IPS-15b (cell line): Measurements from ENCODE around the gene SVOPL.

ENCODE experiments used
- H3K27me3 ChIP-seq: one replicate; pipeline ENCODE4 v1.6.1; 2013; ENCODE audit warnings: low read length; ENCODE audit not compliant: control insufficient read depth, insufficient read depth
- H3K36me3 ChIP-seq: one replicate; pipeline ENCODE4 v1.6.1; 2013; ENCODE audit warnings: low read length; ENCODE audit not compliant: control insufficient read depth, insufficient read depth
- H3K4me1 ChIP-seq: one replicate; pipeline ENCODE4 v1.6.1; 2013; ENCODE audit warnings: mild to moderate bottlenecking, low read length; ENCODE audit not compliant: control insufficient read depth, insufficient read depth
- H3K4me3 ChIP-seq: one replicate; pipeline ENCODE4 v1.5.1; 2013; ENCODE audit warnings: low read depth, low read length
- H3K9ac ChIP-seq: one replicate; pipeline ENCODE4 v1.6.1; 2013; ENCODE audit warnings: low read depth, mild to moderate bottlenecking, low read length
- H3K9me3 ChIP-seq: one replicate; pipeline ENCODE4 v1.6.1; 2013; ENCODE audit warnings: mild to moderate bottlenecking, low read length; ENCODE audit not compliant: control insufficient read depth, insufficient read depth

The SVOPL gene

GRCh38 chr7:138587485-138587884 lies 113.7 kb downstream of the SVOPL start:
- Histone ChIP-seq H3K36me3 (peaks cover 21% of the 10 kb centered on the region), H3K9ac (no peak overlapping the region), H3K9me3 (no peaks in the 10 kb centered on the region), H3K27me3 (no peaks in the 10 kb centered on the region), H3K4me3 (no peak overlapping the region), H3K4me1 (no peaks in the 10 kb centered on the region)

- Histone ChIP-seq H3K9ac (no peak overlapping the region), H3K36me3 (peaks cover 28% of the 10 kb centered on the region), H3K4me3 (no peak overlapping the region), H3K27me3 (no peaks in the 10 kb centered on the region), H3K4me1 (no peaks in the 10 kb centered on the region), H3K9me3 (no peaks in the 10 kb centered on the region)
These were observed 115.7 kb downstream of the SVOPL start for GRCh38 chr7:138585283-138585993.

GRCh38 chr7:138584696-138585095 lies 116.5 kb downstream of the SVOPL start:
- no peaks in the 10 kb centered on the region for H3K27me3 ChIP-seq
- H3K4me1 ChIP-seq: no peaks in the 10 kb centered on the region
- peaks cover 34% of the 10 kb centered on the region for H3K36me3 ChIP-seq

GRCh38 chr7:138584283-138584682 lies 116.9 kb downstream of the SVOPL start:
- Histone ChIP-seq H3K4me3 (no peak overlapping the region), H3K36me3 (peaks cover 38% of the 10 kb centered on the region), H3K9me3 (no peaks in the 10 kb centered on the region), H3K4me1 (no peaks in the 10 kb centered on the region), H3K27me3 (no peaks in the 10 kb centered on the region), H3K9ac (no peak overlapping the region)

More at GRCh38 chr7:138584696-138585095, 116.5 kb downstream of the SVOPL start:
- Histone ChIP-seq H3K9me3 (no peaks in the 10 kb centered on the region), H3K9ac (no peak overlapping the region), H3K4me3 (no peak overlapping the region)

- no peaks in the 10 kb centered on the region for H3K4me1 ChIP-seq
- no peaks in the 10 kb centered on the region for H3K9me3 ChIP-seq
- H3K27me3 ChIP-seq: no peaks in the 10 kb centered on the region
- H3K36me3 ChIP-seq: peaks cover 50% of the 10 kb centered on the region
- no peak overlapping the region for H3K9ac ChIP-seq
- no peak overlapping the region for H3K4me3 ChIP-seq
These were observed 120.1 kb downstream of the SVOPL start for GRCh38 chr7:138581065-138581464.

GRCh38 chr7:138579671-138580070 lies 121.5 kb downstream of the SVOPL start:
- Histone ChIP-seq H3K9ac (no peak overlapping the region), H3K36me3 (peaks cover 47% of the 10 kb centered on the region), H3K9me3 (no peaks in the 10 kb centered on the region), H3K4me3 (no peak overlapping the region), H3K27me3 (no peaks in the 10 kb centered on the region), H3K4me1 (no peaks in the 10 kb centered on the region)

GRCh38 chr7:138579136-138579535 lies 122.0 kb downstream of the SVOPL start:
- H3K27me3 ChIP-seq: no peaks in the 10 kb centered on the region
- H3K9me3 ChIP-seq: no peaks in the 10 kb centered on the region
- H3K4me3 ChIP-seq: no peak overlapping the region
- no peak overlapping the region for H3K9ac ChIP-seq
- H3K4me1 ChIP-seq: no peaks in the 10 kb centered on the region
- H3K36me3 ChIP-seq: peaks cover 46% of the 10 kb centered on the region

- H3K27me3 ChIP-seq: no peaks in the 10 kb centered on the region
- H3K4me1 ChIP-seq: no peaks in the 10 kb centered on the region
- no peak overlapping the region for H3K4me3 ChIP-seq
- H3K36me3 ChIP-seq: peaks cover 34% of the 10 kb centered on the region
- H3K9ac ChIP-seq: no peak overlapping the region
- H3K9me3 ChIP-seq: no peaks in the 10 kb centered on the region
These were observed 125.2 kb downstream of the SVOPL start for GRCh38 chr7:138575897-138576428.

GRCh38 chr7:138573741-138574140 lies 127.4 kb downstream of the SVOPL start:
- Histone ChIP-seq H3K4me3 (no peak overlapping the region), H3K9me3 (no peaks in the 10 kb centered on the region), H3K9ac (no peak overlapping the region), H3K4me1 (no peaks in the 10 kb centered on the region), H3K27me3 (no peaks in the 10 kb centered on the region), H3K36me3 (peaks cover 29% of the 10 kb centered on the region)

GRCh38 chr7:138570715-138571114 lies 130.4 kb downstream of the SVOPL start:
- H3K4me1 ChIP-seq: no peaks in the 10 kb centered on the region
- no peak overlapping the region for H3K9ac ChIP-seq
- H3K4me3 ChIP-seq: no peak overlapping the region
- no peaks in the 10 kb centered on the region for H3K27me3 ChIP-seq
- H3K36me3 ChIP-seq: peaks cover 24% of the 10 kb centered on the region
- H3K9me3 ChIP-seq: no peaks in the 10 kb centered on the region

GRCh38 chr7:138569418-138569817 lies 131.7 kb downstream of the SVOPL start:
- no peaks in the 10 kb centered on the region for H3K27me3 ChIP-seq
- no peak overlapping the region for H3K9ac ChIP-seq
- peaks cover 37% of the 10 kb centered on the region for H3K36me3 ChIP-seq
- no peak overlapping the region for H3K4me3 ChIP-seq
- peaks cover 4% of the 10 kb centered on the region for H3K9me3 ChIP-seq
- H3K4me1 ChIP-seq: no peaks in the 10 kb centered on the region

- H3K36me3 ChIP-seq: peaks cover 44% of the 10 kb centered on the region
- H3K4me3 ChIP-seq: no peak overlapping the region
- H3K27me3 ChIP-seq: no peaks in the 10 kb centered on the region
- peaks cover 7% of the 10 kb centered on the region for H3K9me3 ChIP-seq
- H3K9ac ChIP-seq: no peak overlapping the region
- no peaks in the 10 kb centered on the region for H3K4me1 ChIP-seq
These were observed 132.5 kb downstream of the SVOPL start for GRCh38 chr7:138568655-138569054.
